KMS-11 (cell line): ENCODE measurements around the gene ACSL1.

Source experiments
- H2AFZ ChIP-seq: fragments of 200-600 bp; sonication (generic); 2 replicates; pipeline ENCODE4 v1.6.1; 2016; ENCODE audit warnings: antibody characterized with exemption, mixed run types, low read depth
- H3K27ac ChIP-seq: fragments of 200-600 bp; sonication (generic); 2 replicates; pipeline ENCODE4 v1.6.1; 2016; ENCODE audit warnings: mild to moderate bottlenecking, mixed run types
- H3K27me3 ChIP-seq: fragments of 200-600 bp; sonication (generic); 2 replicates; pipeline ENCODE4 v1.6.1; 2017; ENCODE audit warnings: mild to moderate bottlenecking, low read depth, mixed run types, moderate library complexity; ENCODE audit not compliant: insufficient read depth
- H3K36me3 ChIP-seq: fragments of 200-600 bp; sonication (generic); 2 replicates; pipeline ENCODE4 v1.6.1; 2017; ENCODE audit warnings: mild to moderate bottlenecking, mixed run types; ENCODE audit not compliant: insufficient read depth
- H3K4me1 ChIP-seq: fragments of 200-600 bp; sonication (generic); 2 replicates; pipeline ENCODE4 v1.6.1; 2016; ENCODE audit warnings: mild to moderate bottlenecking, low read depth, mixed run types; ENCODE audit not compliant: poor library complexity, severe bottlenecking
- H3K4me2 ChIP-seq: fragments of 200-600 bp; sonication (generic); 2 replicates; pipeline ENCODE4 v1.7.0; 2016; ENCODE audit warnings: mild to moderate bottlenecking, mixed run types
- H3K4me3 ChIP-seq: fragments of 200-600 bp; sonication (generic); IDR thresholded peaks from 2 replicates; pipeline ENCODE4 v1.6.1; 2017; ENCODE audit warnings: low read depth, low read length, mixed read lengths; ENCODE audit not compliant: insufficient read depth
- H3K79me2 ChIP-seq: fragments of 200-600 bp; sonication (generic); 2 replicates; pipeline ENCODE4 v1.6.1; 2016; ENCODE audit warnings: low read depth, mixed run types; ENCODE audit not compliant: insufficient read depth
- H3K9ac ChIP-seq: fragments of 200-600 bp; sonication (generic); 2 replicates; pipeline ENCODE4 v1.6.1; 2016; ENCODE audit warnings: mild to moderate bottlenecking, mixed run types
- H4K20me1 ChIP-seq: fragments of 200-600 bp; sonication (generic); 2 replicates; pipeline ENCODE4 v1.6.1; 2016; ENCODE audit warnings: mild to moderate bottlenecking, mixed run types; ENCODE audit not compliant: insufficient read depth
- CTCF ChIP-seq: fragments of 200-600 bp; sonication (generic); conservative IDR thresholded peaks from 2 replicates; pipeline ENCODE4 v1.6.1; 2017; ENCODE audit warnings: low read depth, mild to moderate bottlenecking, antibody characterized with exemption, low read length, moderate library complexity, mixed read lengths

The ACSL1 gene

GRCh38 chr4:184814686-184815045, 11.1 kb downstream of the ACSL1 start:
- H3K4me3 ChIP-seq: no peak overlapping the region
- H3K4me1 ChIP-seq: peaks cover 64% of the 10 kb centered on the region
- no peaks in the 10 kb centered on the region for H3K36me3 ChIP-seq
- peak overlapping the region; percentile 92 for H3K4me2 ChIP-seq
- peak overlapping the region; percentile 10; the same call in 1 of the 2 replicates for H2AFZ ChIP-seq
- peaks cover 30% of the 10 kb centered on the region; the same call in 1 of the 2 replicates for H4K20me1 ChIP-seq
- no peaks in the 10 kb centered on the region for H3K27me3 ChIP-seq
- no peak for TF ChIP-seq CTCF
- peaks cover 60% of the 10 kb centered on the region; the same call in 1 of the 2 replicates for H3K79me2 ChIP-seq
- H3K27ac ChIP-seq: peak overlapping the region; percentile 36
- H3K9ac ChIP-seq: peak overlapping the region; percentile 9; the same call in 1 of the 2 replicates

GRCh38 chr4:184812651-184813181, 13.1 kb downstream of the ACSL1 start:
- H3K4me2 ChIP-seq: no peak overlapping the region
- H3K27me3 ChIP-seq: no peaks in the 10 kb centered on the region
- no peak overlapping the region for H3K4me3 ChIP-seq
- TF ChIP-seq CTCF: no peak
- H4K20me1 ChIP-seq: peaks cover 17% of the 10 kb centered on the region; the same call in 1 of the 2 replicates
- peaks cover 45% of the 10 kb centered on the region; the same call in 1 of the 2 replicates for H3K79me2 ChIP-seq
- no peak overlapping the region for H3K9ac ChIP-seq
- no peak overlapping the region for H2AFZ ChIP-seq
- no peaks in the 10 kb centered on the region for H3K36me3 ChIP-seq
- no peak overlapping the region for H3K27ac ChIP-seq
- peaks cover 45% of the 10 kb centered on the region for H3K4me1 ChIP-seq

GRCh38 chr4:184812199-184812542, 13.6 kb downstream of the ACSL1 start:
- Histone ChIP-seq H4K20me1 (peaks cover 12% of the 10 kb centered on the region; the same call in 1 of the 2 replicates), H3K79me2 (peaks cover 40% of the 10 kb centered on the region; the same call in 1 of the 2 replicates), H3K27ac (no peak overlapping the region), H3K4me1 (peaks cover 39% of the 10 kb centered on the region), H2AFZ (no peak overlapping the region), H3K9ac (no peak overlapping the region), H3K4me3 (no peak overlapping the region), H3K36me3 (no peaks in the 10 kb centered on the region), H3K4me2 (no peak overlapping the region), H3K27me3 (no peaks in the 10 kb centered on the region)
- no peak for TF ChIP-seq CTCF

GRCh38 chr4:184811526-184812198, 14.1 kb downstream of the ACSL1 start:
- H3K79me2 ChIP-seq: peaks cover 35% of the 10 kb centered on the region; the same call in 1 of the 2 replicates
- H3K4me1 ChIP-seq: peaks cover 34% of the 10 kb centered on the region
- no peak overlapping the region for H3K27ac ChIP-seq
- TF ChIP-seq CTCF: no peak
- no peaks in the 10 kb centered on the region for H3K36me3 ChIP-seq
- H3K4me2 ChIP-seq: no peak overlapping the region
- no peaks in the 10 kb centered on the region for H3K27me3 ChIP-seq
- no peak overlapping the region for H3K4me3 ChIP-seq
- no peak overlapping the region for H3K9ac ChIP-seq
- H2AFZ ChIP-seq: no peak overlapping the region
- peaks cover 8% of the 10 kb centered on the region; the same call in 1 of the 2 replicates for H4K20me1 ChIP-seq
